ENCODE data around the gene TBX5.

Gene TBX5

DNA sequence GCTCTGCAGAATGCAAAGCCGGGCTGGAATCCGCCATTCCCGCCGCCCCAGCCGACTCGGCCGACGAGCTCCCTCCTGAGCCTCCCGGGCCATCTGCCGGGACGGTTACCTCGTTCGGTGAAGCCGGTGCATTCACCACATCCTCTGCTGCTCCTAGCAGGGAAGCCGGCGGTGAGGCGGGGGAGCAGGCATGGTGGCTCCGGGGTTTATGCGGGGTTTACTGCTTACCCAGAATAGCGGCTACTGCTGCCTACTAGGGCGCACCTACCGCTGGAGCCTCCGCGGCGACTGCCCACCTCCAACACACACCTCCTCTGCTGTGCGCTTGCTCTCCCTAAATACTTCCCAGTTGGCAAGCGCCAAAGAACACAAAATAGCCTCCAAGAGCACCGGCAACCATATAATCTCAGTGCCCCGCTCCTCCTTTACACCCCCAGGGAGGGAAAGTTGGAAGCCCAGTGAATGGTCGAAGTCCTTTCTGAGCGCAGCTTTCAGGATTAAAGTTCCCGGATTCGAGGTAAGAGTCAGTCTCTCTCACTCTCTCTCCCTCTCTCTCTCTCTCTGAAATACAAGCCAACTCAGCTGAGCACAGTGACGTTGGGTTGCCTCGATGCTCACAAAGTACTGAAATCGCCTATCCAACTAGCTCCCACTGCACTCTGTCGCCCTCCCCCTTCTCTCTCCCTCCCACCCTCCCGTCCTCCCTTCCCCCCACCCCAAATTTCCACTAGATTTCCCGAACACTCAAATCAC lies at the start of gene TBX5:
Gene TBX5, minus strand, starts transcription at position 626 of the 753 bp plus-strand sequence. CDS start 2,246 bp downstream, outside the sequence.
- DNase-seq, result peak in 1 of 3 experiments; percentile 19

DNA sequence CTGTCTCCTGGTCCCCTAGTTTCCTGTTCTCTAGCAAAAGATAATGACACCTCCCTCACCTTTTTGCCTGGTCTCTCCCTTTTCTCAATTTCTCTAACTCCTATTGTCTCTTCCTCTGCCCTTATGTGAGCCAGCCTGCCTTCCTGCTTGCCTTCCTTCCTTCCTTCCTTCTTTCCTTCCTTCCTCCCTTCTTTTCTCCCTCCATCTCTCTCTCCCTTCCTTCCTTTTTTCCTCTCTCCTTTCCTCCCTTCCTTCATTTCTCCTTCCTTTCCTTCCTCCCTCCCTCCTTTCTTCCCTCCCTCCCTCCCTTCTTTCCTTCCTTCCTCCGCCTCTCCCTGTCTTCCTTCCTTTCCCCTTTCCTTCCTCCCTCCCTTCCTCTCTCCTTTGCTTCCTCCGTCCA lies 45.7 kb upstream of the TBX5 start:
- DNase-seq, result no peak

DNA sequence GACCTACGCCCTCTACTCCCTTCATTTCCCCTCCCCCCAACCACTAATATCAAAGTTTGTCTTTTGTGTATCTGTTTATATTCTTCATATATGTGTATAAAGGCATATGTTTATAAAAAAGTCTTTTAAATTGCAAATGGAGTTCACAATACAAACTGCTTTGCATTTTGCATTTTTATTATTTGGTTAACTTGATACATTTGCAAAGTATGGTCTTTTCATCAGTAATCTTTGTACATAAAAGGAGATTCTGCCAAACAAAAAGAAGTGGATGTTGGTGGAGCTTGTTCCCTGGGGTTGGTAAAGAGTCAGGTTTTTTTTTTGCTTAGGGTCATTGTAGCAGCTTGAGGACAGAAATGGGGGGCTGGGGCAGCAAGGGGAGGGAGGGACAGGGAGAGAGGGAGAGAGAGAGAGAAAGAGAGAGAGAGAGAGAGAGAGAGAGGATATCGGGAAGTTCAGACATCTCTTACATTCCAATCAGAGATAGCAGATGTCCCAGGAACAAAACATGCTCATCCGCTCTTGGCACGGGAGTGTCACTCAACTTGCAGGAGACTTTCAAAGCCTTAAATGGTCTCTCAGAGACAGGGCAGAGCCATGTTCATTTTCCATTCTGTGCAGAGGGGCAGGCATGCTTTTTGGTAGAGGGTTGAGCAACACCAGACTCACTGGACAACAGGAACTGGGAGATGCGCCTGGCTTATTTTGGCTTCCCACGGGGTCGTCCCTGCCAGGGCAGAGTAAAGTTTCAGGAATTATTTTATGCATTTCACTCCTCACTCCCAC lies 44.8 kb upstream of the TBX5 start:
- no peak for DNase-seq

DNA sequence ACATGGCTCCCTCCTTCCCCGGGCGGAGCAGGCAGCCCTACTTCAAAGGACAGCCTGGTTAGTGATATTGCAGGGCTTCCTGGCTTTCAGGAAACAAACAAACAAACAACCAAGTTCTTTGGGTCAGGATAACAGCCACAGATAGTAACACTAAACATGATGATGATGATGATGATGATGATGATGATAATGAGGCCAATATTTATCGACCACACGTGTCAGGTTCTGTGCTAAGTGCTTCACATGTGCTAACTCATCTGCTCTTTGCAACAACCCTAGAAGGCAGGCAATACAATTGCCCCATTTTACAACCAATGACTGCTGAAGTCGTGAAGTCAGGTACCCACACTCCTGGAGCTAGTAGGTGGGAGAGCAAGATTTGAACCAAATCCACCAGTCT lies 44.1 kb upstream of the TBX5 start:
- DNase-seq, result no peak

DNA sequence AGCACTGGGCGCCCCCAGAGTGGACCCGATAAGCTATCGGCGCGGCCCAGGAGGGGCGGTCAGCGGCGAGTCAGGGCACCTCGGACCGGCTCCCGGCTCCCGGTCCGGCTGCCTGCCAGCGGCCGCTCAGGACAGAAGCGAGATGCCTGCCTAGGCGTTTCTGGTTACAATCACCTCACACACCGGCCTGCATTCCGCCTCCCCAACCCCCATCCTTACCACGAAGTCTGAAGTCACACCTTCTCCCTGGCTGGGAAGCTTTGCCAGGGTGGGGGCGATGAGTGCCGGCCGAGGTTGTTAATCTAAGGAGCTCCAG lies 42.6 kb upstream of the TBX5 start:
- no peak for DNase-seq

DNA sequence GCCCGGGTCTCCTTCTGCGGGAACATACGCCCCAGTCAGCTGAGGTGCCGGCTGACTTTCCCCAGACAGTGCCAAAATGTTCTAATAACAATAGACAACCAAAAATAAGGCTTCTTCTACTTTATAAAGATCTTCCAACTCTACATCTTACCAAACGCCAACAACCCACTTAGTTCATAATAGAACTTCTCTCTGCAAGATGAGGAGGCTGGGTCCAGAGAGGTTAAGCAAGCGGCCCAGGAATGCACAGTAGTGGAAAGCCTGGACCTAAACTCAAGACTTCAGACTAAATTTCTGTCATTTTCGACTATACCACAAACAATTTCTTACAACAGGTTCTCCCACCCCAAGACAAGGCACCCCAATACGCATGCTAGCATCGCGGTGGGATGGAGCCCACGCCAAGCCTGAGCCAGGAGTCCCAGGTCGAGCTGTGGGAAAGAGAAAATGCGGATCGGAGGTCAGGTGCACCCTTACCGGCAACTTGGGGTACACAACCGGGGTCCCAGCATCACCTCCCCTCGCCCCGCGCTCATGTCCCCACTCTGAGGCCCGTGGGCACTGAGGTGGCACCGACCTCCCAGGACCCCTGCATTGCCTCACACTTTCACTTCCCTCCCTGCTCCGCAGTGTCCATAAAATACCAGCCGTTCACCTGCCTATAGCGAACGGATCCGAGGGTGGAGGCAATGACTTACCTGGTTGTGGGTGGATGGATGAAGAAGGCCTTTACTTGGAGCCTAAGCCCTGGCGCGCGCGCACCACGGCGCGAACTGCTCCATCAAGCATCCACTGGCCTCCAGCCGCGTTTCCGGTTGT lies 42.1 kb upstream of the TBX5 start:
- no peak for DNase-seq

DNA sequence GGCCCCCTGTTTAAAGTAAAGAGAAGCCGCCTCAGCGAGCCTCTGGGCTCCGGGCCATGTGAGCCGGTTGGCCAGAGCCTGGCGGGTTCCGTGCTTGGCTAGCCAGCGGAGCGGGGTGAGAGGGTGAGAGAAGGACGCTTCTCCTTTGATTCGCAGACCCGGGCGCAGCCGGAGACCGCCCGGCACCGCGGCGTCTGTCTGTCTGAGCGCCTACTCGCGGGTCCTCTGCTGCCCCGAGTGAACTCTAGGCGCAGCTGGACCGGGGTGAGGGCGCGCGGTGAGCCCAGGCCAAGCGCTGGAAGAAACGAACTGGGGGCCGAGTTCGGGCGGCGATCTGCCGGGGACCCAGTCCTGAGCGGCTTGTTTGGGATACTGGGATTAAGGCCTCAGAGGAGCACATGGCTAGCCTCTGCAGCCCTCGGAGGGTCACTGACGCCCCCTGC lies 41.4 kb upstream of the TBX5 start:
- no peak for DNase-seq

DNA sequence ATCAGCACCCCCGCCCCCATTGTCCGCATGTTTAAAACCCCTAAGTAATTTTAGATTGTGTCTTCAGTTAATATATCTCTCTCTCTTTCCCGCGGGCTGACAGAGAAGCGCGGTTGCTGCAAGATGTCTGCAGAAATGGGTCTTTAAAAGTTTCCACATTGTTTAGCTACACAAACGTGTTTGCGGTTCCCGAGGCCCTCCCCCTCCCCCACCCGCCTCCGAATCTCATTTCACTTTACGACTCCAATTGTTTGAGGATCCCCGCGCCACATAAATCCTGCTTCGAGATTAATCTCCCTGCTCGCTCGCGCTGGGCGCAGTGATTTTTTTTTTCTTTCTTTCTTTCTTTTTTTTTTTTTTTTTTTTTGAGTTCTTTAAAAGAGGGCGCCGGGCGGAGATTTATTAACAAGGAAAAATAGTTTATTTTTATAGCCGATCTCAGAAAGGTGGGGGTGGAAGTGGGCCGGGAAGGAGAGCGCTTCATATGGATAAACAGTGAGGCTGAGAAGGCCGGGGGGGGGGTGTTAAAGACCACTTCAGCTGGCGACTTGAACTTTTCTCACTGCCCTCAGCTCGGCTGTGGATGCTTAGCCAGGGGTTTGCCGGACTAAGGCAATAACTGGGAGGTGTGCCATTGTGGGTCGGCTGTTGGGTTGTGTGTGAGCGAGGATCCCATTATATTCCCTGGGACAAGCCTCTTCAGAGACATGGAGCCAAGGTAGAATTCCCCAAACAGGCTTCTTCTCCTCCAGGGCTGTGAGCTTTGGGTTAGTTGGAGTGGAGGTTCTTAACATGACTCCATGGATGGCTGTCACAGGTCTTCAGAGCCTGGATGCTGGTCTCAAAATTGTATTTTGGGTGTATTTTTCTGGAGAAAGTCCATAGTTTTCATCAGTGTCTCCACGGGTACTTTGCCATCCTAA lies 39.7 kb upstream of the TBX5 start:
- no peak for DNase-seq

DNA sequence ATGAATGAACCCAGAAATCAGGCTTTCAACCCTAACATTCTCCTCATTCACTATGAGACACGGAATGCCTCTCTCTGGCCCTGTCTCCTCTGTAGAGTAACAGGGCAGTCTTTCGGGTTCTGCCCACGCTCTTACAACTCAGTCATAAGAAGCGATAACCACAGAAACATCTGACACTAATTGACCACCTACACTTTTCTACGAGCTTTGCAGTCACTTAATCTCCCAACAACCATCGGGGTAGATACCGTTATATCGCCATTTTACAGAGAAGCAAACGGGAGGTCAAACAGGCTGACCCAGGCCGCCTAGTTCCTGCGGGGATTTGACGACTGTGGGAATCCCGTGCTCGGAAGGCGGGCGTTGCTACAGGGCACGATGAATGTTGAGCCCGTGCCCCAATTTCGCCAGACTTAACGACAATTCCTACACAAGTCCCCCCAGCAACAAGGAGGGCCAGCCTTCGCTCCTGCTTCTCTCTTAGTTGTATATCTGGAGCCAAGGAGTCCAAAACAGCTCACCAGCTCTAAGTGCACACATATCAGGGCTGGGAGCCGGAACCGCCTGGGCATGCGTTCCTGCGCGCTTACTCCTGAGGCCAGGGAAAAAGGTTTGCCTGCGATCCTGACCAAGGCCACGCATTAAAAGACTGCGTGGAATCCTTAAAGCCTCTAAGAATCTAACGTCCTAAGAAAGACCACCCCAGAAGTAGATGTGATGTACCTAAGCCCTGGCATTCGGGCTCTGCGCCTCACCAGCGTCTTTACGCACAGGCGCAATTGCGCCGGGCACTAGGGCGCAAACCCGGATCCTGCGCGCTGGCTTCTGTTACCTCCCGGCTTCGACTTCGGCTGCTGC lies 38.7 kb upstream of the TBX5 start:
- DNase-seq, result no peak

DNA sequence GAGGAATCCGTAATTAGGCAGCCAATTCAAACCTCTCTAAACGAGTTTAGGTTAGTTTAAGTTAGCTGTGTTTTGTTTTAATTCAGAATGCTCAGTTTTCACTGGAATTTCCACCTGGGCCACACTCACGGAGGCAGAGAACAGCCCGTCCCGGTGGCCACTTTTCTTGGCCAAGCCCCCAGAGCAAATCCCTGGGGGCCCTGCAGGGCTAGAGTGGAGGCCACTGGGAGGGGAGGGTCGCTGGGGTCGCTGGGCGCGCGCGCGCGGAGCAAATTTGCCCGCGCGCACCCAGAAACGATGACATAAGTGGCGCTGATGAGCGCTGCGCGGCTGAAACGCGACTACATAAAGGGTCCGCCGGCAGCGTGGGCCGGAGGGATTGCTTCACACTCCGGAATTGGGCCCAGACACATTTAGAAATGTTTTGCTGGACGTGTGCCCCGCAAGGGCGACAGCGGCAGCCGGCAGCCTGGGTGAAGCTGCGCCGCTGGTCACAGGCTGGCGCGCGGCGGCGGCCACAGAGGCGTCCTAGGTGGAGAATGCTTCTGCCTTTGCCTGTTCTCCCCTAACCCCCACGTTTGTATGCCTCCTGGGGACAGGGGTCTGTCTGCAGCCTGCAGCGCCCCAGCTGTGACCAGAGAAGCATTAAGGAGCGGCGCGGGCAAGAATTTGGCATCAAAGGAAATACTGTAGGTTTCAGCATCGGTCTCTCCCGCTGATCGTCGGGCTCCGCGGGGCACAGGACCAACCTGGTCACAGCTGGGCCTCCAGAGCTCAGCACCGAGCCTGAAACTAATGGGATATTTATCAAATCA lies 37.9 kb upstream of the TBX5 start:
- DNase-seq, result no peak

DNA sequence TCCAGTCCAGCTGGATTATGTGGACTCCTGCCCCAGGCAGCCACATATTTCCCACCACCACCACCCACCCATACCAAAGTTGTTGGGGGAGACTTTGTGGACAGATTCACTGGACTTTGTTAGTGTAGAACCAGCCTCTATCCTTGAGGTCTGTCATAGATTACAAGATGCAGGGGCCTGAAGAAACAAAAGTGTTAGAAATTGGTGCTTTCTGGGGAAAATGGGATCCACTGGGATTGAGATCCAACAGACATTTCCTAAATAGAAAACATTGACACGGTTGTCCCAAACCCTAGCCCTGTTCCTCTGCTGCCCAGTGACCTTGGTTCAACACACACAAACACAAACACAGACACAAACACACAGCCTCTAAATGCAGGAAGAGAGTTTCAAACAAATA lies 36.6 kb upstream of the TBX5 start:
- no peak for DNase-seq

DNA sequence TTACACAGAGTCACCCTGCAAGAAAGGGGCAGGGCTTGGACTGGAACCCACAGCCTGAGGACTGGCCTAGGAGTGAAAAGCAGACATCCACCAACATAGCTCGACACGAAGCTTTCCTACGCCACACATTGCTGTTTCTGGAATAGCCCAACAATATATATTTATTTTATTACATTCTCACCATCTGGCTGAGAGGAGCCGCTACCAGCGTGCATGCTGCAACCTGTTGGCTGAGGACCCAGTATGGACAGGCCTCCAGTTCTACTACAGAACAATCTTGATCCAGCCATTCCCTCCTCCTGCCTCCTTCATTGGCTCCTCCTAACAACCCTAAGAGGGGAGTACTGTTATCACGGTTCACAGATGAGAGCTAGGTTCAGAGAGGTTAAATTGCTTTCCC lies 35.6 kb upstream of the TBX5 start:
- no peak for DNase-seq

DNA sequence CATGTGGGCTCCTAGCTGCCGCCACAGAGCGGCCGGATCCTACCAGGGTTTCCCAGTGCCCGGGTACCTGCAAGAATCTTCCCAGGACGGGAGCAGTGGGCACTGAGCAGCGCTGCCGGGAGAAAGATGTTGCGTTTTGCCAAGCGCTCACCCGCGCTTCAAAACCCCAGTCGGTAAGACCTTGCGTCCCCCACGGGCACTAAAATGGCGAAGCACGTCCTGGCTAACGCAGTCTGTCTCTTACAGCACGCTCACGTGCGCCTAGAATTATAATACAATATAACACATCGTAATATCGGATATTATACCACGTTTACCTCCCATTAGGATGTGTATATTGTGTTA lies 35.1 kb upstream of the TBX5 start:
- DNase-seq, result no peak

DNA sequence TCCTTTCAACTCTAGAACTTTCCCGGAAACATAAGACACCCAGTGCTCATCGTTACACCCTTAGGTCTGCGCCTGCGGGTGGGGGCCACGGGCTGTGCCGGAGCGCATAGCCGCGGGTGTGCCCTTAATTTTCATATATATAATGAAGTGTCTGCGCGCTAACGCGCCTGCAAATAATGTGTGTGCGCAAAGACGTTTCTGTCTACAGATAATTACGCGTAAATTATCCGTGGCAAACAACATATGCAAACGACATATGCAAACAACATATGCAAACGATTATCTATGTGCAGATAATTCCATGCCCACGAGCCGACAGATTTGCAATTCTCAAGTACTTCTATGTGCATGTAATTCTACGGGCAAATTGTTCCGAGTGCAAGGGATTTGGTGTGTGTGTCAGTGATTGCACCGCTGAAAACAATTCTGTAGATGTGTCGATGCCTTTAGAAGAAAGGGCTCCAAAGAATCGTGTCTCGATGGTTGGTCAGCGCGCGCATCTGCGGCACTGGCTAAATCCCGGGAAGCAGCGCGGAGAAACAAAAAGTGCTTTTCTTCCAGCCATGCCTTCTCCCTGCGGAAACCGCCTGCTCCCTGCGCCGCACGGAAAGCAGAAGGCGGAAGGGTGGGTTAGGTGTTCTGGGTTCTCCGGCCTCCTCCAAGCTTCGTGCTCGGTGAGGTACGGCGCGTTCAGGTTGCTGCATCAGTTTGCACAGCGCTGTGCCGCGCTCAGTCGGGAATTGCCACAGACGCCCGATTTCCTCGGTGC lies 34.5 kb upstream of the TBX5 start:
- DNase-seq, result no peak

DNA sequence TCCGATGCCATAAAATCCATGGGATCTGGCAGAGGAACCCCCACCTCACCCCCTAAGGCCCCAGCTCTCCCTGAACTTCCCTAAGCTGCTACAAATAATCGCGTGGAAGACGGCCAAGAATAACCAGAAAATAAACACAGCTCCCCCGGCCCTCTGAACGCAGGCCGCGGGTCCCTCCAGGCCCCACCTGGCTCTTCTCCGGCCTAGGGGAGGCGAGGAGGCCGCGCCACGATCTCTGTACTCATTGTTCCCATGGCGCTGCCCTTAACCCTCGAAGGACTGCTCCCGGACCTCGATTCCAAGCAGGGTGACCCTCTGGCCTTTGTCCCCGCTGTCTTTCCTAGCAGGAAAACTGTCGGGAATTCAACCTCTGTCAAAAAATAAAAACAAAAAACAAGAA lies 33.9 kb upstream of the TBX5 start:
- DNase-seq, result no peak

DNA sequence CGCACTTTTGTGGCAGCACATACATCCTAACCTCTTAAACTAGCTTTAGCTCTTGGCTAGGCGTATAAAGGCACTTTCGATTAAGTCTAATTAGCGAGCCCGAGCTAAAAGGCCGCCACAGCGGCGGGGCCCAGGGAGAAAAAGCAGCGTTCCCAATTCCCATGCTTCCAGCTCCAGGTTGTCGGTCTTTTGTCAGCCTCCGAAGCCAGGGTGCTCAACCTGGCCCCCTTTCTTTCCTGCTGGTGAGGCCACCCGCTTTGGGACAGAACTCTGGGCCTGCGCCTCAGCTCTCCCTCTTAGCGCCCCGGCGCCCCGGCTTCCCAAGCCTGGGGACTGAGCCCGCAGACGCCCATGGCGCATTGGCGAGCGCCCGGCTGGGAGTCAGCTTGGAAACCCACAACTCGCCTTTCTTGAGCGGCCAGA lies 33.3 kb upstream of the TBX5 start:
- no peak for DNase-seq

DNA sequence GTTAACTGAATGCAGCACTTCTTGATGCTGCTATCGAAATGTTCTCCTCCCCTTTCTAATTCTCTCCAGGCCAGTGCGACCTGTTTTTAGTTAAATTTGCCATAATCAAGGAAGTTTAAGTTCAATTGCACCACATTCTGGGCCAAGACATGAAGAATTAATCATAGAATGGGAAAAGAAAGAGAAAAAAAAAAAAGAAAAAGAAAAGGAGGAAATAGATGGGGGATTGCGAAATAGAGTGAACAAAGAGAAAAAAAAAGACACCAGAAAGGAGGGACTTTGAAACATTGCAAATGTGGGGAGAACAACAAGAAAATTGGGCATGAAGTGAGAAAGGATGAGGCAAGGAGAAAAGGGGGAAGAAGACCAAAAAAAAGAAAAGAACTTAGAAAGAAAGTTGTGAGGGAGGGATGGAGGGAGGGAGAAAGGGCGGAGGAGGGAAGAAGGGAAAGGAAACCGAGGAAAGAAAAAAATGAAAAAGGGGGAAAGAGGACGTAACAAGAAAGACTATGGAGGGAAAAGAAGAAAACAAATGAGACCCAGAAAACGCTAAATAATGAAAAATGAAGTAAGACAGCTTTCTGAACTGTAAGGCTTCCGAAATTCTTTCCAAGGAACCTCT lies 32.8 kb upstream of the TBX5 start:
- no peak for DNase-seq

DNA sequence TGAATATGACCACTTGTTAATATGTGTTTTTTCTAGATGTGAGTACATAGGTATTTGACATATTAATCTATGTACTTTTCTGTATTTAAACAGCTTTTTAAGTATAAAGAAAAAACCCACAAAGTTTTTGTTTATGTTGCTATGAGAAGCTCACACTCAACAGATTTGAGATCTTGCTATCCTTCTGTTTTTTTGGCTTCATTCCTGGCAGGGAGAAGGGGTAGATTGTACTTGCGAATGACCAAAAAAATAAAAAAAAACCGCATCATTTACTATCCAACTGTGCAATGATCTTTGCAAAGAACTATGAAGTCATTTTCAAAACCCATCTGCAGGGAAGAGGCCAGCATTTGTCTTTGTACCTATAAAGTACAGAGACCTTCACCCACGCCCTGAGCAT lies 28.4 kb upstream of the TBX5 start:
- DNase-seq, result no peak

DNA sequence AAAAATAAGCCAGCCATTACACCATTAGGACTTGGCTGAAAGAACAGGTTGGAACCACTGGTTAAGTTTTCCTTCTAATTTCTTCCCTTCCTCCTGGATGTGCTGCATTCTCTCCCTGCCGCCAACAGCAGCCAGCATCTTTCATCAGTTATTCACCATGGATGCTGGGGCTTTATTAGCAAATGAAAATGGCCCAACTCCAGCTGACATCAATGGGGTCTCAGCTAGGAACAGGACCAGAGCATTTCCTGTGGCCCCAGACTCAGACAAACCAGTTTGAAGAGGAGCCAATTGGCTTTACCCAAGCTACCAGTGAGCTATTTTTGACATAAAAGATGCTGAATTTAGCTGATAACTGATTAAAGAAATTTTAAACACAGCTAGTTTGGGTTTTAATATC lies 26.0 kb upstream of the TBX5 start:
- no peak for DNase-seq

DNA sequence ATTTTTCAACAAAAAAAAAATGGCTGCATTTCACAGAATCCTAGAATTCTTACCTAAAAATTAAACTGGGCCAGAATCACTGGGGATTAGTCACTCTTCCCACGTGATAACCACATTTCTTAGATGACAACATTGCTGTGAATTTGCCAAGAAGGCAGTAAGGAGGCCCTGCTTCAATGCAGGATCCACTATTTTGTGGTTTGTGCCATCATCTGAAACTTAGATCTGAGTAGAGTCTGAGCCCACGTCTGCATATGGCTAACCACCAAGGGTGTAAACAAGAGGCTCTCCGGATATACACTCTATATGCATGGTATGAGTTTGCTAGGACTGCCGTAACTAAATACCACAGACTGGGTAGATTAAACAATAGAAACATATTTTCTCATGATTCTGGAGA lies 24.4 kb upstream of the TBX5 start:
- no peak for DNase-seq
